ENCODE measurements around the gene WASF3.

DNA sequence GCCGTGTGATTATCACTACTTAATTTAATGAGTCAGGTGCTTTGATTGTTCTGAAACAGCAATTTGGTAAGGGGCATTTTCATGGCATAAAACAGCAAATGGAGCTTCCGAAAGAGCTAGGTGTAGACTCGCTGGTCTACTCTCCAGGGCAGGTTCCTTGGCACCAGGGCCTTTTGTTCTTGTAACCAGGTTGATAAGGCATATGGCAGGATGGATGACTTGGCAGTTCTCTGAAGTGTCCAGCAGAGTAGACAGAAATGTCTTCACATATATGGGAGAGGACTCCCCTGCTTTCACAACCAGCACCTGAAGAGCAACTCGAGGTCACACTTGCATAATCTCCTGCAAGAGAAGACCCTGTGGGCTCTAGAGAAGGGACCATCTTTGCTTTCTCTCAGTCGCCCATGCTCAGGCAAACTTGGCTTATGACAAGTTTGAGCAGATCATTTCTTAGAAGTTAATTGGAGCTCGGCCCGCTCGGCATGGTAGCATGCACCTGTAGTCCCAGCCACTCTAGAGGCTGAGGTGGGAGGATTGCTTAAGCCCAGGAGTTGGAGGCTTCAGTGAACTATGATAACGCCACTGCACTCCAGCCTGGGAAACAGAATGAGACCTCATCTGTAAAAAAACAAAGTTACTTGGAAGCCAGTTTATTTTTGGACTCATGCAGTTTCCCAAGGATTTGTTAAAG is 23.3 kb upstream of the WASF3 start:
- TF ChIP-seq SPI1 (IDR thresholded peaks at IDR 0.05; ENCODE audit: borderline replicate concordance, low read depth) (no peak), POLR2AphosphoS5 (IDR thresholded peaks at IDR 0.05; ENCODE audit: low read depth) (no peak), REST (IDR thresholded peaks at IDR 0.05; ENCODE audit: insufficient replicate concordance, low read depth) (no peak), GABPA (IDR thresholded peaks at IDR 0.05; ENCODE audit: low read depth) (no peak)
- TF ChIP-seq, protein P1, sequence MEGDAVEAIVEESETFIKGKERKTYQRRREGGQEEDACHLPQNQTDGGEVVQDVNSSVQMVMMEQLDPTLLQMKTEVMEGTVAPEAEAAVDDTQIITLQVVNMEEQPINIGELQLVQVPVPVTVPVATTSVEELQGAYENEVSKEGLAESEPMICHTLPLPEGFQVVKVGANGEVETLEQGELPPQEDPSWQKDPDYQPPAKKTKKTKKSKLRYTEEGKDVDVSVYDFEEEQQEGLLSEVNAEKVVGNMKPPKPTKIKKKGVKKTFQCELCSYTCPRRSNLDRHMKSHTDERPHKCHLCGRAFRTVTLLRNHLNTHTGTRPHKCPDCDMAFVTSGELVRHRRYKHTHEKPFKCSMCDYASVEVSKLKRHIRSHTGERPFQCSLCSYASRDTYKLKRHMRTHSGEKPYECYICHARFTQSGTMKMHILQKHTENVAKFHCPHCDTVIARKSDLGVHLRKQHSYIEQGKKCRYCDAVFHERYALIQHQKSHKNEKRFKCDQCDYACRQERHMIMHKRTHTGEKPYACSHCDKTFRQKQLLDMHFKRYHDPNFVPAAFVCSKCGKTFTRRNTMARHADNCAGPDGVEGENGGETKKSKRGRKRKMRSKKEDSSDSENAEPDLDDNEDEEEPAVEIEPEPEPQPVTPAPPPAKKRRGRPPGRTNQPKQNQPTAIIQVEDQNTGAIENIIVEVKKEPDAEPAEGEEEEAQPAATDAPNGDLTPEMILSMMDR (IDR thresholded peaks at IDR 0.05; ENCODE audit: insufficient read depth, low read length) = no peak
